Omental fat pad (tissue), 4 donors: ENCODE measurements around the gene FANCI. TPM values are rescaled to one million over a fixed set of nuclear protein-coding genes. Genes with fewer than 3 reads are reported as not detected.

Experiments used
- ATAC-seq: fragments of 150-250 bp; one replicate; pipeline ENCODE4 v1.9.1; 2016; ENCODE audit warnings: mild to moderate bottlenecking, moderate library complexity; ENCODE audit not compliant: low FRiP score
- DNase-seq: peaks from one replicate; pipeline ENCODE4 v3.0.0-alpha.2; 2019; ENCODE audit warnings: low spot score
- small RNA-seq: library from RNA; depleted of rRNA; stranded (forward); fragments of <200 nt; gene quantifications from one replicate; pipeline ENCODE3, GENCODE V24; 2016
- total RNA-seq, 4 donors: library from RNA; depleted of rRNA; stranded (reverse); fragments of >200 nt; gene quantifications; one replicate each; pipeline ENCODE4 v1.1.0, GENCODE V29; 2016
- TF ChIP-seq, protein P1 (sequence below), 3 donors: fragments of 450-650 bp; IDR thresholded peaks; one replicate each; pipeline ENCODE4 v1.5.1; 2016 to 2017; ENCODE audit warnings: antibody characterized with exemption in 3 of 3, mild to moderate bottlenecking in 3 of 3, moderate library complexity in 2 of 3

FANCI gene
- total RNA-seq, 4 donors from 2014 or later = 3.3 to 6.6 (median 4.2) TPM

DNA sequence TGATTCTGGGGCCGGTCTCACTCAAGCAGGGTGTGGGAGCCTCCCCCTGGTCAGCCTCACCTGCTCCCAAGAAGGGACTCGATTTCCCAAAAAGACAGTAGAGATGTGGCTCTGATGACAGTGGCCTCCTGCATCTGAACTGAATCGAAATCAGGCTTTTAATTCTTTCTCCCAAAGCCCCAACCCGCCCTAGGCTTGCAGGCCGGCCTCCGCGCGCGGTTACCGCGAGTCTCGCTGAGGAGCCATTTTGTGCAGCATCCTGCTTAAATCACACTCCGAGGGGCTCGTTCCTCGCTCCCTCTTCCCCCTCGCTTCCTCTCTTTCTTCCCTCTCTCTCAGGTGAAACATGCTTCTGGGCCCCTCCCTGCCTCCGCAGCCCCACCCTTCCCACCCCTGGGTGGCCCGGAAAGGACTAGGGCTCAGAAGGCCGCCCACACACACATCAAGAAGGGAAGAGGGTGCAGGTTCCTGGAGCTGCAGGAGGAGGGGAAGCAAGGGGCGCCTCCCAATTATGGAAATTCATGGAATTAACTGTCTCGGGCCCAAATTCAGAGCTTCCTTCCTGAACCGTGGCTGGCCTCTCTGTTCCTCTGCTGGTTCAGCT lies 121.8 kb downstream of the FANCI start:
- no peak for ATAC-seq
- TF ChIP-seq, protein P1, sequence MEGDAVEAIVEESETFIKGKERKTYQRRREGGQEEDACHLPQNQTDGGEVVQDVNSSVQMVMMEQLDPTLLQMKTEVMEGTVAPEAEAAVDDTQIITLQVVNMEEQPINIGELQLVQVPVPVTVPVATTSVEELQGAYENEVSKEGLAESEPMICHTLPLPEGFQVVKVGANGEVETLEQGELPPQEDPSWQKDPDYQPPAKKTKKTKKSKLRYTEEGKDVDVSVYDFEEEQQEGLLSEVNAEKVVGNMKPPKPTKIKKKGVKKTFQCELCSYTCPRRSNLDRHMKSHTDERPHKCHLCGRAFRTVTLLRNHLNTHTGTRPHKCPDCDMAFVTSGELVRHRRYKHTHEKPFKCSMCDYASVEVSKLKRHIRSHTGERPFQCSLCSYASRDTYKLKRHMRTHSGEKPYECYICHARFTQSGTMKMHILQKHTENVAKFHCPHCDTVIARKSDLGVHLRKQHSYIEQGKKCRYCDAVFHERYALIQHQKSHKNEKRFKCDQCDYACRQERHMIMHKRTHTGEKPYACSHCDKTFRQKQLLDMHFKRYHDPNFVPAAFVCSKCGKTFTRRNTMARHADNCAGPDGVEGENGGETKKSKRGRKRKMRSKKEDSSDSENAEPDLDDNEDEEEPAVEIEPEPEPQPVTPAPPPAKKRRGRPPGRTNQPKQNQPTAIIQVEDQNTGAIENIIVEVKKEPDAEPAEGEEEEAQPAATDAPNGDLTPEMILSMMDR (IDR thresholded peaks at IDR 0.05) = no peak
- DNase-seq = no peak

Small RNA genes lying within 50 kb of the gene (small RNA-seq; reads per million reads assigned to genes)
- not detected for gene MIR6766

Other genes starting within 250 kb of the FANCI start
- gene ABHD2, start 155.5 kb upstream of the FANCI start, total RNA-seq = 100 to 1,000 TPM in 1 of 4 donors, 10 to 100 TPM in 3; 53.3 to 110 (median 68.6) TPM
- not detected for gene RLBP1, start 22.4 kb upstream of the FANCI start, total RNA-seq
- gene POLG, start 90.8 kb downstream of the FANCI start, total RNA-seq = 10 to 100 TPM; 52.9 to 93.3 (median 66.9) TPM